HepG2 (cell line): ENCODE results near the gene TMBIM1. TPM values are rescaled to one million over a fixed set of nuclear protein-coding genes. Genes with fewer than 3 reads are reported as not detected.

ENCODE experiments used
- ATAC-seq: fragments of 200-7000 bp; cut with Tn5 transposase; 3 replicates; pipeline ENCODE4 v1.9.1; 2020; ENCODE audit warnings: mild to moderate bottlenecking, moderate library complexity
- BruUV-seq: library from RNA; stranded (reverse); fragments of 400-500 nt; replicated peaks from 2 replicates; lab custom pipeline; 2021; lab: Mats Ljungman, UMichigan
- CTCF ChIA-PET: fragments of 300-600 bp; formaldehyde crosslinking; extraction: SDS; loops from one replicate; lab custom pipeline; 2021; ENCODE audit warnings: low total read pairs, inconsistent platforms, low intra/inter-chr PET ratio; lab: Yijun Ruan, JAX
- POLR2A ChIA-PET: fragments of 350-600 bp; sonication (Branson Sonifier 250); formaldehyde crosslinking; loops from one replicate; lab custom pipeline; 2020; ENCODE audit warnings: antibody characterized with exemption, inconsistent platforms; lab: Yijun Ruan, JAX
- DNase-seq: peaks from one replicate; pipeline ENCODE4 v3.0.0-alpha.2; 2015; ENCODE audit warnings: low spot score
- FAIRE-seq: peaks from 3 replicates; lab custom pipeline; 2011; peaks lifted over from hg19 to GRCh38; lab: Jason Lieb, UNC
- H2AFZ ChIP-seq: one replicate; pipeline ENCODE4 v1.6.1; 2011; ENCODE audit warnings: low read length, inconsistent platforms
- H3K27ac ChIP-seq: fragments of 300-600 bp; 3 replicates; pipeline ENCODE4 v1.8.0; 2011; ENCODE audit warnings: mixed run types, mild to moderate bottlenecking, mixed read lengths, low read length, inconsistent platforms; ENCODE audit not compliant: insufficient read depth; ENCODE audit errors: extremely low read length
- H3K27me3 ChIP-seq, 2 experiments: fragments of 200-600 bp in 1 of 2; 2 replicates in 1 of 2; 3 replicates in 1 of 2; pipeline versions ENCODE4 v1.6.0 to v1.8.0; 2011; ENCODE audit warnings: low read length in 2 of 2, mild to moderate bottlenecking in 2 of 2, moderate library complexity in 2 of 2, inconsistent platforms in 1 of 2; ENCODE audit not compliant: insufficient read depth in 2 of 2, control insufficient read depth in 1 of 2
- H3K36me3 ChIP-seq, 2 experiments: fragments of 200-600 bp in 1 of 2; replicated peaks in 1 of 2; 2 replicates in 1 of 2; 3 replicates in 1 of 2; pipeline versions ENCODE4 v1.5.1 to v1.8.0; 2011; ENCODE audit warnings: low read length in 2 of 2, inconsistent platforms in 1 of 2; ENCODE audit not compliant: insufficient read depth in 2 of 2, control insufficient read depth in 1 of 2
- H3K4me1 ChIP-seq: 2 replicates; pipeline ENCODE4 v1.5.1; 2012; ENCODE audit warnings: low read length, inconsistent platforms; ENCODE audit not compliant: insufficient read depth
- H3K4me2 ChIP-seq: 2 replicates; pipeline ENCODE4 v1.6.0; 2011; ENCODE audit warnings: low read depth, low read length, inconsistent platforms
- H3K4me3 ChIP-seq, 3 experiments: fragments of 200-600 bp in 1 of 3; sonication (generic), shearing (Covaris generic) in 1 of 3; replicated peaks in 1 of 3; 2 replicates each; pipeline ENCODE4 v1.5.1; 2011 to 2016; ENCODE audit warnings: low read length in 3 of 3, inconsistent platforms in 2 of 3, low read depth in 2 of 3, mild to moderate bottlenecking in 2 of 3, control low read depth in 1 of 3, mixed read lengths in 1 of 3; ENCODE audit not compliant: insufficient read depth in 1 of 3
- H3K79me2 ChIP-seq: one replicate; pipeline ENCODE4 v1.6.1; 2011; ENCODE audit warnings: low read length, inconsistent platforms; ENCODE audit not compliant: insufficient read depth
- H3K9ac ChIP-seq: 2 replicates; pipeline ENCODE4 v1.6.0; 2011; ENCODE audit warnings: mild to moderate bottlenecking, low read depth, low read length, inconsistent platforms; ENCODE audit not compliant: insufficient read depth
- H3K9me3 ChIP-seq: 2 replicates; pipeline ENCODE4 v1.5.1; 2012; ENCODE audit warnings: mild to moderate bottlenecking, low read length
- H4K20me1 ChIP-seq: 2 replicates; pipeline ENCODE4 v1.6.0; 2011; ENCODE audit warnings: inconsistent platforms, mild to moderate bottlenecking, low read length, moderate library complexity; ENCODE audit not compliant: insufficient read depth
- BORCS8-MEF2B ChIP-seq: sonication (generic); formaldehyde crosslinking; IDR thresholded peaks from 2 replicates; pipeline ENCODE4 v1.8.0; 2022; ENCODE audit warnings: mild to moderate bottlenecking, missing genetic modification reagents
- BRCA1 ChIP-seq: sonication (generic); formaldehyde crosslinking; IDR thresholded peaks from 2 replicates; pipeline ENCODE4 v1.4.0; 2020; ENCODE audit warnings: missing genetic modification reagents
- CTCF ChIP-seq: sonication (generic); formaldehyde crosslinking; IDR thresholded peaks from 2 replicates; pipeline ENCODE4 v1.5.0; 2020; ENCODE audit warnings: mild to moderate bottlenecking, missing genetic modification reagents, moderate library complexity
- ELF1 ChIP-seq: sonication (generic); formaldehyde crosslinking; IDR thresholded peaks from 2 replicates; pipeline ENCODE4 v1.4.0; 2020; ENCODE audit warnings: missing genetic modification reagents
- ERF ChIP-seq: IDR thresholded peaks from 2 replicates; pipeline ENCODE4 v1.6.1; 2018; ENCODE audit warnings: missing biosample characterization, missing genetic modification reagents
- FOXA3 ChIP-seq: IDR thresholded peaks from 2 replicates; pipeline ENCODE4 v1.6.1; 2016; ENCODE audit warnings: missing genetic modification reagents, missing compliant biosample characterization
- HNRNPL ChIP-seq: fragments of 200-400 bp; formaldehyde crosslinking; IDR thresholded peaks from 2 replicates; pipeline ENCODE4 v1.6.1; 2017; ENCODE audit warnings: mild to moderate bottlenecking, low read depth, low read length
- IKZF4 ChIP-seq: sonication (generic); formaldehyde crosslinking; IDR thresholded peaks from 2 replicates; pipeline ENCODE4 v1.5.1; 2020; ENCODE audit warnings: borderline replicate concordance, mild to moderate bottlenecking, low read depth, missing genetic modification reagents; ENCODE audit errors: not compliant biosample characterization
- KLF6 ChIP-seq: IDR thresholded peaks from 2 replicates; pipeline ENCODE4 v1.8.0; 2016; ENCODE audit warnings: missing biosample characterization, missing genetic modification reagents
- KMT2A ChIP-seq: sonication (generic); formaldehyde crosslinking; IDR thresholded peaks from 2 replicates; pipeline ENCODE4 v1.4.0; 2020; ENCODE audit warnings: missing genetic modification reagents
- POLR2AphosphoS2 ChIP-seq: IDR thresholded peaks from 2 replicates; pipeline ENCODE4 v1.6.1; 2011; ENCODE audit warnings: low read depth, low read length, improper control_type of control experiment
- RAD21 ChIP-seq: fragments of 450-650 bp; formaldehyde crosslinking; IDR thresholded peaks from 2 replicates; pipeline ENCODE4 v1.5.0; 2020; ENCODE audit warnings: mild to moderate bottlenecking
- STAG1 ChIP-seq: sonication (generic); formaldehyde crosslinking; IDR thresholded peaks from 2 replicates; pipeline ENCODE4 v1.4.0; 2020; ENCODE audit warnings: missing genetic modification reagents
- TARDBP ChIP-seq: sonication (generic); formaldehyde crosslinking; IDR thresholded peaks from 2 replicates; pipeline ENCODE4 v1.8.0; 2022; ENCODE audit warnings: mild to moderate bottlenecking, missing genetic modification reagents
- TEAD3 ChIP-seq: optimal IDR thresholded peaks from 2 replicates; pipeline ENCODE3; 2016; ENCODE audit warnings: borderline replicate concordance
- TFAP4 ChIP-seq: sonication (generic); IDR thresholded peaks from 2 replicates; pipeline ENCODE4 v1.6.1; 2016; ENCODE audit warnings: low read depth, borderline replicate concordance
- YY1 ChIP-seq: IDR thresholded peaks from 2 replicates; pipeline ENCODE4 v1.6.1; 2011; ENCODE audit warnings: low read length, low read depth, moderate library complexity, mild to moderate bottlenecking; ENCODE audit not compliant: insufficient read depth, insufficient replicate concordance
- ZFP91 ChIP-seq: sonication (generic); formaldehyde crosslinking; IDR thresholded peaks from 2 replicates; pipeline ENCODE4 v1.9.0; 2022; ENCODE audit warnings: missing genetic modification reagents, mild to moderate bottlenecking, borderline replicate concordance
- WGBS: methylation state at CpG from one replicate; pipeline ENCODE4 v1.1.6; 2017; ENCODE audit warnings: low lambda C conversion rate; 5-methylcytosine and 5-hydroxymethylcytosine counted together
- in situ Hi-C: cut with HindIII; loops from 2 replicates; pipeline ENCODE4 v1.10.0; 2017; ENCODE audit warnings: low pct_unique_long_range_greater_than_20kb; ENCODE audit not compliant: extremely low pct_ligation_motif_present
- intact Hi-C: fragments of 100-400 bp; cut with micrococcal nuclease; formaldehyde crosslinking; loops from one replicate; pipeline ENCODE4 v1.10.0; 2022; ENCODE audit not compliant: unreplicated experiment
- polyA plus RNA-seq, 8 experiments: library from polyadenylated mRNA; depleted of rRNA in 3 of 8; stranded (reverse) in 7 of 8; unstranded in 1 of 8; fragments of >200 nt; fragmentation: Illumina TruSeq in 4 of 8; extraction: Trizol in 4 of 8; gene quantifications; 2 replicates each; pipeline versions ENCODE4 v1.2.1 to v1.2.3, GENCODE V29; 2011 to 2016; ENCODE audit warnings: low read depth in 4 of 8, missing spikeins in 1 of 8, mixed read lengths in 1 of 8; ENCODE audit not compliant: insufficient read depth in 1 of 8
- total RNA-seq, 5 experiments: library from RNA; depleted of rRNA; stranded (reverse); fragments of >200 nt; fragmentation: Illumina TruSeq; extraction: Trizol; gene quantifications; 2 replicates each; pipeline ENCODE4 v1.2.3, GENCODE V29; 2016; ENCODE audit warnings: low read depth in 1 of 5

The TMBIM1 gene
- total and polyA plus RNA-seq, 2 of the 13 experiments (the other 11 are each of a cell fraction or from before 2014, with no cell fraction given), result 127 to 139 TPM

- peaks cover 12 to 29% of the 10 kb centered on the region in 2 experiments for H3K36me3 ChIP-seq
- no peak within 1 kb of the TSS for H3K4me2 ChIP-seq
- ChIA-PET POLR2A (interaction anchor here (1.6 to 6.6 kb wide), 2 partner anchors 10 to 16 kb away, joined by 5 to 27 read pairs; partner anchors contain the start of genes AAMP and PNKD), CTCF (no interaction called here)
- 54% methylated on average over 6 of the region's 10 CpGs for WGBS
- intact Hi-C loops (no loop called here), in situ Hi-C loops (no loop called here)
- no TSS peak for BruUV-seq
- H3K27ac ChIP-seq, result no peak within 1 kb of the TSS
- H3K9ac ChIP-seq, result no peak within 1 kb of the TSS
- H3K4me1 ChIP-seq, result peaks cover 52% of the 10 kb centered on the region
- DNase-seq (peak; percentile 41), ATAC-seq (peak; percentile 51), FAIRE-seq (no peak)
- H3K27me3 ChIP-seq, result no peaks in the 10 kb centered on the region
- H3K79me2 ChIP-seq, result no peaks in the 10 kb centered on the region
- no peak within 1 kb of the TSS for H3K4me3 ChIP-seq
- H2AFZ ChIP-seq, result no peak within 1 kb of the TSS
- H4K20me1 ChIP-seq, result no peaks in the 10 kb centered on the region
- no peaks in the 10 kb centered on the region for H3K9me3 ChIP-seq
- TF ChIP-seq POLR2AphosphoS2 (no peak), TEAD3 (peak; percentile 28), ELF1 (no peak), RAD21 (CRISPR knock-in tag) (peak; percentile 27; the same call in 1 of the 2 replicates), ERF (no peak), IKZF4 (CRISPR knock-in tag) (peak; percentile 39), FOXA3 (no peak), KMT2A (CRISPR knock-in tag) (0 out of 2 replicates have a peak, but pooled peaks have one; percentile 30), STAG1 (CRISPR knock-in tag) (peak; percentile 36), CTCF (CRISPR knock-in tag) (peak; percentile 50), TFAP4 (peak; percentile 24; the same call in 1 of the 2 replicates), BRCA1 (CRISPR knock-in tag) (no peak), TARDBP (CRISPR knock-in tag) (0 out of 2 replicates have a peak, but pooled peaks have one; percentile 20), BORCS8-MEF2B (CRISPR knock-in tag) (peak; percentile 33; the same call in 1 of the 2 replicates), ZFP91 (0 out of 2 replicates have a peak, but pooled peaks have one; percentile 29), HNRNPL (0 out of 2 replicates have a peak, but pooled peaks have one; percentile 20), YY1 (no peak), KLF6 (CRISPR knock-in tag) (no peak)
These were observed 31.4 kb downstream of the TMBIM1 start, which contains the start of gene GPBAR1 for GRCh38 chr2:218260742-218261422. TSS of gene GPBAR1 (plus strand) at chr2:218261015. CDS start at chr2:218262725, 1,710 bp downstream.
